GM23338 (cell line): ENCODE results near the gene HORMAD2. TPM values are rescaled to one million over a fixed set of nuclear protein-coding genes. Genes with fewer than 3 reads are reported as not detected.

Experiments used
- ATAC-seq: fragments of 200-7000 bp; cut with Tn5 transposase; 3 replicates; pipeline ENCODE4 v1.9.1; 2020
- DNase-seq: peaks from one replicate; pipeline ENCODE4 v3.0.0-alpha.2; 2015; ENCODE audit warnings: low spot score
- H2AFZ ChIP-seq: fragments of 200-600 bp; sonication (generic); 2 replicates; pipeline ENCODE4 v1.8.0; 2016; ENCODE audit warnings: antibody characterized with exemption, mild to moderate bottlenecking, moderate library complexity
- H3F3A ChIP-seq: fragments of 200-600 bp; sonication (generic); replicated peaks from 2 replicates; pipeline ENCODE4 v1.8.0; 2017; ENCODE audit warnings: antibody characterized with exemption, mixed run types, low read depth
- H3K27ac ChIP-seq: fragments of 200-600 bp; sonication (generic); 2 replicates; pipeline ENCODE4 v1.6.1; 2016; ENCODE audit warnings: low read depth
- H3K27me3 ChIP-seq: fragments of 200-600 bp; sonication (generic); 2 replicates; pipeline ENCODE4 v1.8.0; 2016; ENCODE audit warnings: mild to moderate bottlenecking, mixed run types, moderate library complexity; ENCODE audit not compliant: insufficient read depth
- H3K36me3 ChIP-seq: fragments of 200-600 bp; sonication (generic); 2 replicates; pipeline ENCODE4 v1.8.0; 2016; ENCODE audit warnings: mild to moderate bottlenecking; ENCODE audit not compliant: insufficient read depth
- H3K4me1 ChIP-seq: fragments of 200-600 bp; sonication (generic); 2 replicates; pipeline ENCODE4 v1.8.0; 2016; ENCODE audit warnings: mild to moderate bottlenecking, moderate library complexity; ENCODE audit not compliant: insufficient read depth
- H3K4me2 ChIP-seq: fragments of 200-600 bp; sonication (generic); 2 replicates; pipeline ENCODE4 v1.7.1; 2017; ENCODE audit warnings: mixed run types
- H3K4me3 ChIP-seq: fragments of 200-600 bp; sonication (generic); 2 replicates; pipeline ENCODE4 v1.6.1; 2016; ENCODE audit warnings: mixed run types
- H3K79me2 ChIP-seq: fragments of 200-600 bp; sonication (generic); replicated peaks from 2 replicates; pipeline ENCODE4 v1.8.0; 2017; ENCODE audit warnings: mild to moderate bottlenecking; ENCODE audit not compliant: insufficient read depth
- H3K9me2 ChIP-seq: fragments of 200-600 bp; sonication (generic); 2 replicates; pipeline ENCODE4 v1.8.0; 2017; ENCODE audit not compliant: insufficient read depth
- H4K20me1 ChIP-seq: fragments of 200-600 bp; sonication (generic); replicated peaks from 2 replicates; pipeline ENCODE4 v1.8.0; 2017; ENCODE audit warnings: mild to moderate bottlenecking; ENCODE audit not compliant: insufficient read depth
- H3K27ac Mint-ChIP-seq: 2 replicates; pipeline ENCODE4 v1.8.0; 2020; ENCODE audit warnings: inconsistent platforms, mild to moderate bottlenecking, moderate library complexity, mixed read lengths
- H3K27me3 Mint-ChIP-seq: 3 replicates; pipeline ENCODE4 v1.8.0; 2022; ENCODE audit warnings: low read depth, mild to moderate bottlenecking, moderate library complexity, mixed read lengths, inconsistent platforms; ENCODE audit not compliant: insufficient read depth, poor library complexity
- H3K36me3 Mint-ChIP-seq: 3 replicates; pipeline ENCODE4 v1.8.0; 2021; ENCODE audit warnings: low read depth, mild to moderate bottlenecking, inconsistent platforms, moderate library complexity, mixed read lengths
- H3K4me1 Mint-ChIP-seq: 3 replicates; pipeline ENCODE4 v1.8.0; 2020; ENCODE audit warnings: mild to moderate bottlenecking, inconsistent platforms, mixed read lengths
- H3K4me3 Mint-ChIP-seq: 3 replicates; pipeline ENCODE4 v1.8.0; 2021; ENCODE audit warnings: moderate library complexity, mild to moderate bottlenecking, inconsistent platforms, mixed read lengths
- H3K9me3 Mint-ChIP-seq: 3 replicates; pipeline ENCODE4 v1.8.0; 2020; ENCODE audit warnings: moderate library complexity, mild to moderate bottlenecking, inconsistent platforms, mixed read lengths
- CREB1 ChIP-seq: fragments of 250-450 bp; sonication (Bioruptor Pico); IDR thresholded peaks from 2 replicates; pipeline ENCODE4 v1.5.0; 2020; ENCODE audit warnings: low read depth, mild to moderate bottlenecking, moderate library complexity
- ETS1 ChIP-seq: IDR thresholded peaks from 2 replicates; pipeline ENCODE4 v1.6.1; 2016; ENCODE audit warnings: antibody characterized with exemption
- EZH2 ChIP-seq: fragments of 200-600 bp; sonication (generic); IDR thresholded peaks from one replicate; pipeline ENCODE4 v1.8.0; 2017; ENCODE audit warnings: antibody characterized with exemption, mild to moderate bottlenecking, low read depth; ENCODE audit not compliant: unreplicated experiment
- EZH2phosphoT487 ChIP-seq: fragments of 200-600 bp; sonication (generic); IDR thresholded peaks from one replicate; pipeline ENCODE4 v1.8.1; 2018; ENCODE audit warnings: antibody characterized with exemption; ENCODE audit not compliant: unreplicated experiment
- JUNB ChIP-seq: IDR thresholded peaks from one replicate; pipeline ENCODE4 v1.6.1; 2016; ENCODE audit warnings: antibody characterized with exemption; ENCODE audit not compliant: unreplicated experiment
- NANOG ChIP-seq: IDR thresholded peaks from 2 replicates; pipeline ENCODE4 v1.6.1; 2016; ENCODE audit warnings: antibody characterized with exemption, borderline replicate concordance
- POLR2AphosphoS5 ChIP-seq: IDR thresholded peaks from 2 replicates; pipeline ENCODE4 v1.6.1; 2016; ENCODE audit warnings: antibody characterized with exemption, low read depth
- REST ChIP-seq: IDR thresholded peaks from one replicate; pipeline ENCODE4 v1.6.1; 2018; ENCODE audit warnings: antibody characterized with exemption; ENCODE audit not compliant: unreplicated experiment
- STAT1 ChIP-seq: IDR thresholded peaks from one replicate; pipeline ENCODE4 v1.6.1; 2016; ENCODE audit warnings: antibody characterized with exemption; ENCODE audit not compliant: unreplicated experiment
- ZNF331 ChIP-seq: fragments of 250-450 bp; sonication (Bioruptor Pico); IDR thresholded peaks from 2 replicates; pipeline ENCODE4 v1.5.0; 2020; ENCODE audit warnings: low read depth, mild to moderate bottlenecking, moderate library complexity
- polyA plus RNA-seq: library from polyadenylated mRNA; unstranded; fragments of >200 nt; fragmentation: Nextera tagmentation; extraction: Ambion mirVana; gene quantifications from 2 replicates; pipeline ENCODE4 v1.2.1, GENCODE V29; 2016
- total RNA-seq: library from RNA; depleted of rRNA; stranded (reverse); fragments of >200 nt; shearing (Covaris generic); gene quantifications from 2 replicates; pipeline ENCODE4 v1.2.3, GENCODE V29; 2014

The HORMAD2 gene
- total and polyA plus RNA-seq, 2 experiments from 2014 or later = 0.40 TPM; not detected in 1

- H3K36me3 Mint-ChIP-seq = no peaks in the 10 kb centered on the region
- ATAC-seq (no peak), DNase-seq (no peak)
- Histone ChIP-seq H3K4me3 (no peak overlapping the region), H3F3A (no peaks in the 10 kb centered on the region), H3K36me3 (no peaks in the 10 kb centered on the region), H3K79me2 (no peaks in the 10 kb centered on the region), H2AFZ (no peak overlapping the region), H4K20me1 (no peaks in the 10 kb centered on the region), H3K27me3 (no peaks in the 10 kb centered on the region), H3K4me1 (no peaks in the 10 kb centered on the region), H3K9me2 (no peaks in the 10 kb centered on the region), H3K27ac (no peak overlapping the region), H3K4me2 (no peak overlapping the region)
- H3K27ac Mint-ChIP-seq = no peak overlapping the region
- peaks cover 3% of the 10 kb centered on the region for H3K27me3 Mint-ChIP-seq
- no peak for TF ChIP-seq JUNB
- no peak for TF ChIP-seq REST
- no peak for TF ChIP-seq CREB1 (CRISPR knock-in tag)
- no peak for TF ChIP-seq EZH2
- no peak for TF ChIP-seq NANOG
- no peak for TF ChIP-seq POLR2AphosphoS5
- TF ChIP-seq EZH2phosphoT487 = no peak
- no peaks in the 10 kb centered on the region; the same call in 2 of the 3 replicates for H3K9me3 Mint-ChIP-seq
- no peak overlapping the region for H3K4me3 Mint-ChIP-seq
- H3K4me1 Mint-ChIP-seq = no peaks in the 10 kb centered on the region
These were observed 47.5 kb downstream of the HORMAD2 start for GRCh38 chr22:30127749-30128166.

- no peaks in the 10 kb centered on the region; the same call in 2 of the 3 replicates for H3K9me3 Mint-ChIP-seq
- H3K27me3 ChIP-seq = no peaks in the 10 kb centered on the region
- DNase-seq = no peak
- no peak overlapping the region for H2AFZ ChIP-seq
- no peak overlapping the region for H3K4me2 ChIP-seq
- H3K79me2 ChIP-seq = no peaks in the 10 kb centered on the region
- H3F3A ChIP-seq = no peaks in the 10 kb centered on the region
- no peaks in the 10 kb centered on the region for H3K36me3 Mint-ChIP-seq
- H3K4me1 Mint-ChIP-seq = no peaks in the 10 kb centered on the region
- no peak overlapping the region for H3K4me3 ChIP-seq
- peaks cover 3% of the 10 kb centered on the region for H3K27me3 Mint-ChIP-seq
- H3K36me3 ChIP-seq = no peaks in the 10 kb centered on the region
- no peak for TF ChIP-seq CREB1 (CRISPR knock-in tag)
- H3K4me3 Mint-ChIP-seq = no peak overlapping the region
- H3K9me2 ChIP-seq = no peaks in the 10 kb centered on the region
- no peak overlapping the region for H3K27ac ChIP-seq
- no peak overlapping the region for H3K27ac Mint-ChIP-seq
- H4K20me1 ChIP-seq = no peaks in the 10 kb centered on the region
- no peaks in the 10 kb centered on the region for H3K4me1 ChIP-seq
- ATAC-seq = no peak
These were observed 48.2 kb downstream of the HORMAD2 start for GRCh38 chr22:30128511-30128910.

- Mint-ChIP-seq H3K4me1 (no peaks in the 10 kb centered on the region), H3K9me3 (no peaks in the 10 kb centered on the region; the same call in 2 of the 3 replicates), H3K27me3 (peaks cover 2% of the 10 kb centered on the region)
- TF ChIP-seq POLR2AphosphoS5 (no peak), ETS1 (no peak), ZNF331 (CRISPR knock-in tag) (no peak), CREB1 (CRISPR knock-in tag) (no peak), STAT1 (no peak)
These were observed 49.4 kb downstream of the HORMAD2 start for GRCh38 chr22:30129636-30130035.

More at GRCh38 chr22:30129636-30130035, 49.4 kb downstream of the HORMAD2 start:
- H3F3A ChIP-seq = no peaks in the 10 kb centered on the region
- no peak overlapping the region for H3K4me3 ChIP-seq
- Mint-ChIP-seq H3K36me3 (no peaks in the 10 kb centered on the region), H3K27ac (no peak overlapping the region), H3K4me3 (no peak overlapping the region)
- DNase-seq = no peak
- no peak overlapping the region for H2AFZ ChIP-seq
- H3K27me3 ChIP-seq = no peaks in the 10 kb centered on the region
- no peak overlapping the region for H3K27ac ChIP-seq
- no peak for ATAC-seq
- H3K79me2 ChIP-seq = no peaks in the 10 kb centered on the region
- H3K4me2 ChIP-seq = no peak overlapping the region
- no peaks in the 10 kb centered on the region for H3K4me1 ChIP-seq
- no peaks in the 10 kb centered on the region for H3K36me3 ChIP-seq
- no peaks in the 10 kb centered on the region for H4K20me1 ChIP-seq
- no peaks in the 10 kb centered on the region for H3K9me2 ChIP-seq
